ENCODE results near the gene CCL15. TPM values are rescaled to one million over a fixed set of nuclear protein-coding genes. Genes with fewer than 3 reads are reported as not detected.

Gene CCL15
- total and polyA plus RNA-seq, 2 of the 13 experiments (the other 11 are each of a cell fraction or from before 2014, with no cell fraction given): 29.2 to 45.9 TPM

GRCh38 chr17:36001862-36002603, 680 bp upstream of the CCL15 start (continued):
- TF ChIP-seq FOXP4 (CRISPR knock-in tag; IDR thresholded peaks at IDR 0.05) (0 out of 2 replicates have a peak, but pooled peaks have one; percentile 29), FOXC1 (CRISPR knock-in tag; IDR thresholded peaks at IDR 0.05; ENCODE audit: borderline replicate concordance) (no peak), NFRKB (IDR thresholded peaks at IDR 0.05) (no peak), ZSCAN9 (CRISPR knock-in tag; IDR thresholded peaks at IDR 0.05; ENCODE audit: borderline replicate concordance) (no peak), TAF1 (CRISPR knock-in tag; IDR thresholded peaks at IDR 0.05) (peak; percentile 73), THRA (CRISPR knock-in tag; IDR thresholded peaks at IDR 0.05; ENCODE audit: borderline replicate concordance) (peak; percentile 81; the same call in 1 of the 2 replicates), HHEX (CRISPR knock-in tag; IDR thresholded peaks at IDR 0.05) (0 out of 2 replicates have a peak, but pooled peaks have one; percentile 44), ZNF343 (CRISPR knock-in tag; IDR thresholded peaks at IDR 0.05) (0 out of 2 replicates have a peak, but pooled peaks have one; percentile 32), RXRA (CRISPR knock-in tag; IDR thresholded peaks at IDR 0.05) (peak; percentile 63; the same call in 1 of the 2 replicates), NFKBIZ (CRISPR knock-in tag; IDR thresholded peaks at IDR 0.05) (no peak), TP53 (CRISPR knock-in tag; conservative IDR thresholded peaks at IDR 0.05) (no peak), HIC2 (CRISPR knock-in tag; IDR thresholded peaks at IDR 0.05; ENCODE audit: low read depth) (no peak), ARNTL (CRISPR knock-in tag; IDR thresholded peaks at IDR 0.05) (0 out of 2 replicates have a peak, but pooled peaks have one; percentile 10), TFAP4 (IDR thresholded peaks at IDR 0.05; ENCODE audit: borderline replicate concordance, low read depth) (peak; percentile 69; the same call in 1 of the 2 replicates), JUND (CRISPR knock-in tag; IDR thresholded peaks at IDR 0.05) (peak; percentile 11; the same call in 1 of the 2 replicates), NR0B2 (CRISPR knock-in tag; IDR thresholded peaks at IDR 0.05) (no peak), EHMT2 (IDR thresholded peaks at IDR 0.05; ENCODE audit: borderline replicate concordance, low read depth, low read length) (0 out of 2 replicates have a peak, but pooled peaks have one; percentile 30), ZNF20 (CRISPR knock-in tag; IDR thresholded peaks at IDR 0.05) (no peak), ZNF891 (CRISPR knock-in tag; IDR thresholded peaks at IDR 0.05) (no peak), ZC3H4 (CRISPR knock-in tag; IDR thresholded peaks at IDR 0.05; ENCODE audit: borderline replicate concordance) (no peak; the same call in 1 of the 2 replicates), ATF1 (CRISPR knock-in tag; IDR thresholded peaks at IDR 0.05) (no peak), FOSL2 (CRISPR knock-in tag; IDR thresholded peaks at IDR 0.05) (peak; percentile 77), MIXL1 (CRISPR knock-in tag; IDR thresholded peaks at IDR 0.05) (peak; percentile 56), SIX1 (CRISPR knock-in tag; IDR thresholded peaks at IDR 0.05; ENCODE audit: borderline replicate concordance) (peak; percentile 20; the same call in 1 of the 2 replicates), RXRB (CRISPR knock-in tag; IDR thresholded peaks at IDR 0.05; ENCODE audit: borderline replicate concordance) (peak; percentile 87)
